Jurkat, Clone E6-1 (cell line): ENCODE data around the gene TOLLIP.
A peak's percentile ranks its signal among the peaks of the same experiment; 100 is the strongest.
"Not testable (repeated sequence)": the region's sequence is repeated elsewhere in the genome, so short reads cannot be mapped to it uniquely, and the experiment has no call there.

Experiments
- DNase-seq: peaks from one replicate; pipeline ENCODE4 v3.0.0-alpha.2; 2011; ENCODE audit warnings: low read depth, low spot score
- H3K4me3 ChIP-seq: 2 replicates; pipeline ENCODE4 v1.5.1; 2011; ENCODE audit warnings: mild to moderate bottlenecking, low read length, control low read depth, moderate library complexity

TOLLIP gene

GRCh38 chr11:1345737-1346513, 36.5 kb upstream of the TOLLIP start:
- no peak overlapping the region for H3K4me3 ChIP-seq
- DNase-seq, result peak; percentile 87

- H3K4me3 ChIP-seq, result no peak overlapping the region
Measured at GRCh38 chr11:1344056-1344635, 34.7 kb upstream of the TOLLIP start.

GRCh38 chr11:1343391-1344055, 34.1 kb upstream of the TOLLIP start:
- no peak for DNase-seq
- H3K4me3 ChIP-seq, result no peak overlapping the region

More at GRCh38 chr11:1344056-1344635, 34.7 kb upstream of the TOLLIP start:
- DNase-seq, result no peak

- H3K4me3 ChIP-seq, result no peak overlapping the region
- no peak for DNase-seq
Measured at GRCh38 chr11:1342946-1343345, 33.5 kb upstream of the TOLLIP start.

- DNase-seq, result no peak
- H3K4me3 ChIP-seq, result no peak overlapping the region
Measured at GRCh38 chr11:1341928-1342524, 32.6 kb upstream of the TOLLIP start.

- not testable (repeated sequence) for H3K4me3 ChIP-seq, DNase-seq
Measured at GRCh38 chr11:1341226-1341625, 31.8 kb upstream of the TOLLIP start.

- no peak overlapping the region for H3K4me3 ChIP-seq
- DNase-seq, result no peak
Measured at GRCh38 chr11:1340111-1340510, 30.7 kb upstream of the TOLLIP start.

- no peak overlapping the region for H3K4me3 ChIP-seq
- DNase-seq, result no peak
Measured at GRCh38 chr11:1339066-1339675, 29.7 kb upstream of the TOLLIP start.

- no peak for DNase-seq
- no peak overlapping the region for H3K4me3 ChIP-seq
Measured at GRCh38 chr11:1338201-1339065, 29.0 kb upstream of the TOLLIP start.

GRCh38 chr11:1337647-1338007, 28.2 kb upstream of the TOLLIP start:
- no peak overlapping the region for H3K4me3 ChIP-seq

GRCh38 chr11:1336836-1337646, 27.6 kb upstream of the TOLLIP start:
- H3K4me3 ChIP-seq, result no peak overlapping the region
- no peak for DNase-seq

More at GRCh38 chr11:1337647-1338007, 28.2 kb upstream of the TOLLIP start:
- no peak for DNase-seq

- H3K4me3 ChIP-seq, result peak overlapping the region; percentile 57
- peak; percentile 64 for DNase-seq
Measured at GRCh38 chr11:1335811-1336761, 26.7 kb upstream of the TOLLIP start.

- no peak for DNase-seq
- H3K4me3 ChIP-seq, result peak overlapping the region; percentile 57
Measured at GRCh38 chr11:1335264-1335810, 25.9 kb upstream of the TOLLIP start.

GRCh38 chr11:1333860-1334259, 24.4 kb upstream of the TOLLIP start:
- no peak overlapping the region for H3K4me3 ChIP-seq

GRCh38 chr11:1333091-1333772, 23.8 kb upstream of the TOLLIP start:
- no peak for DNase-seq

More at GRCh38 chr11:1333860-1334259, 24.4 kb upstream of the TOLLIP start:
- DNase-seq, result no peak

GRCh38 chr11:1330473-1330872, 21.0 kb upstream of the TOLLIP start:
- DNase-seq, result no peak
- H3K4me3 ChIP-seq, result no peak overlapping the region

More at GRCh38 chr11:1333091-1333772, 23.8 kb upstream of the TOLLIP start:
- no peak overlapping the region for H3K4me3 ChIP-seq
